Activated CD8-positive, alpha-beta memory T cell treated with anti-CD3 and anti-CD28 coated beads, Interleukin-2, amount 50 U/mL, for 48 hours (primary cell): Measurements from ENCODE around the gene ANP32A.

Experiments used
- DNase-seq: peaks from one replicate; pipeline ENCODE4 v3.0.0-alpha.2; 2020

The ANP32A gene

GRCh38 chr15:68819495-68820294, 1.0 kb downstream of the ANP32A start:
- peak; percentile 69 for DNase-seq

- DNase-seq = peak; percentile 75
Observed at GRCh38 chr15:68818769-68819494, 1.8 kb downstream of the ANP32A start.

GRCh38 chr15:68818066-68818768, 2.5 kb downstream of the ANP32A start:
- no peak for DNase-seq

GRCh38 chr15:68817304-68818065, 3.2 kb downstream of the ANP32A start:
- DNase-seq = peak; percentile 87

- DNase-seq = no peak
Observed at GRCh38 chr15:68816795-68817303, 3.8 kb downstream of the ANP32A start.

- no peak for DNase-seq
Observed at GRCh38 chr15:68816158-68816557, 4.5 kb downstream of the ANP32A start.

GRCh38 chr15:68815598-68815997, 5.1 kb downstream of the ANP32A start:
- no peak for DNase-seq

GRCh38 chr15:68814596-68814995, 6.1 kb downstream of the ANP32A start:
- DNase-seq = no peak

- DNase-seq = no peak
Observed at GRCh38 chr15:68812597-68813431, 7.9 kb downstream of the ANP32A start.

GRCh38 chr15:68812069-68812468, 8.6 kb downstream of the ANP32A start:
- DNase-seq = peak; percentile 29

- DNase-seq = no peak
Observed at GRCh38 chr15:68809517-68809916, 11.2 kb downstream of the ANP32A start.

GRCh38 chr15:68808770-68809169, 11.9 kb downstream of the ANP32A start:
- DNase-seq = no peak

GRCh38 chr15:68808091-68808490, 12.6 kb downstream of the ANP32A start:
- DNase-seq = peak; percentile 30

- peak; percentile 35 for DNase-seq
Observed at GRCh38 chr15:68807249-68807648, 13.4 kb downstream of the ANP32A start.

GRCh38 chr15:68806220-68807060, 14.3 kb downstream of the ANP32A start:
- DNase-seq = peak; percentile 30

GRCh38 chr15:68802373-68802772, 18.3 kb downstream of the ANP32A start:
- DNase-seq = peak; percentile 6

- DNase-seq = peak; percentile 20
Observed at GRCh38 chr15:68801572-68802148, 19.0 kb downstream of the ANP32A start.

- DNase-seq = no peak
Observed at GRCh38 chr15:68800875-68801274, 19.8 kb downstream of the ANP32A start.

GRCh38 chr15:68798346-68799094, 22.2 kb downstream of the ANP32A start:
- no peak for DNase-seq
